GM18858 (cell line): ENCODE results near the gene C5orf58.

Source experiments
- ATAC-seq: cut with Tn5 transposase; IDR thresholded peaks from one replicate; pipeline ENCODE4 v1.9.1; 2021; ENCODE audit not compliant: unreplicated experiment

C5orf58 gene

DNA sequence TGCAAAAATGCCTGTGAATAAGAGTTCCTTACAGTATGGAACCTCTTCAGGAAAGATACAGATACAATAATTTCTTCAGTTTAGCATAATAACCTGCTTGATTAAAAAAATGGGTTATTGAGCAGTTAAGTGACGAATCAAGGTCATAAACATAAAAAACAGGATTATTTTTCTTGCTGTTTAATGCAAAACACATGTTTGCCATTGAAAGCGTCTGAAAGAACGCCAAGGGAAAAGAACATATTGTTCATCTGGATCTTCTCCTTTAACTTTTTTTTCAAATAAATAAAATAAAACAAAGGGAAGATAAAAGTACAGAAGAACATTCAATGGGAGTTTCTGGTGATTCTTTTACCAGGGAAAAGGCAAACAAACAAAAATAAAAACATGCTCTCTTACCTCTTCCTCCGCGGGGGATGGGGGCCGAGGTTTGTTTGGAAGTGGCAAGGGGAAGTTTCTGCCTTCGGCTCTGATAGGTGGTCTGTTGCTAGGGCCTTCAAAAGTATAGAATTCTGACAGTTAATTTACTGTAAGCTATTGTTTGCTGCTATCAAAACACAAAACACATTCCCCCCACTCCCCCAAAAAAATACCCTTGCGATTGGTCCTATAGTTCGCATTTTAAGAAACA lies 20.1 kb downstream of the C5orf58 start:
- no peak for ATAC-seq

- ATAC-seq: peak; percentile 94
Observed at GRCh38 chr5:170254056-170254455, 21.3 kb downstream of the C5orf58 start.

DNA sequence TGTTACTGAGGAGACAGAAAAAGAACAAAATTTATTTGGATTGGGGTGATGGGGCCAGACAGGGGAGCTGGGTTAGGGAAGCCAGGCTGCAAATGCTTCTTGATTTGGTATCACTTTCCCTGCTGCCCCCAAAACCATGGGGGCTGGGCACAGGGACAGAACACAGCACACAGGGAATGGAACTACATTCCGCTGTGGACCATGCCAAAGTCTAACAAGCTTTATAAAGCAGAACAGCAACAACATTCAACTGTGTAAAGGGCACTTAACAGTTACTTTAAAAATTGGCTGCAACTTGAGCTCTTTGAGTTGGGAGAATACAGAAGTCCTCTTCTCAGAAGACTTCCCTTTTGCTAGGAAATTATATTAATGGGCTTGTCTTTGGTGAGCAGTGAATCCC lies 23.8 kb downstream of the C5orf58 start:
- ATAC-seq: no peak

GRCh38 chr5:170257370-170257769 lies 24.6 kb downstream of the C5orf58 start:
- no peak for ATAC-seq

DNA sequence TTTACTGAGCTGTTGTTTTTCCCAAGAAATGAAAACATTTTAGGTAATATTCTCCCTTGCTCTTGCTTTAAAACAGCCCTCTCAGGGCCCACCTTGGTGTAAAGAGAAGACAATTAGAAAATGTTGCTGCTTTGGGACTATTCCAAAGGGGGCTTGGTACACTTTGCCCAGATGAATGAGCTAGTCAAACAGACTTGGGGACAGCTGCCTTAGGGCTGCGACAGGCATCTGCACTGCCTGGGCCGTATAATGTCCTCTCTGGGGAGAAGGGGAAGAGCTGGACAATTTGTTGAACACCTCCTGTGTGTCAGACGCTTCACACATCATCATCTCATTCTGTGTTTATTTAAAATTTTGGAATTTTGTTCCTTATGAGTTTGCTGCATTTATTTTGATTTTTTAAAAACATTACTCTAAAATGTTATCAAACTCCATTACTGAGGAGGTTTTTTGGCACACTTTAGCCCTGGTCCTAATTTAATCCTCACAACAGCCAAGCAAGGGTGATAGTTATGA lies 28.8 kb downstream of the C5orf58 start:
- ATAC-seq: no peak

DNA sequence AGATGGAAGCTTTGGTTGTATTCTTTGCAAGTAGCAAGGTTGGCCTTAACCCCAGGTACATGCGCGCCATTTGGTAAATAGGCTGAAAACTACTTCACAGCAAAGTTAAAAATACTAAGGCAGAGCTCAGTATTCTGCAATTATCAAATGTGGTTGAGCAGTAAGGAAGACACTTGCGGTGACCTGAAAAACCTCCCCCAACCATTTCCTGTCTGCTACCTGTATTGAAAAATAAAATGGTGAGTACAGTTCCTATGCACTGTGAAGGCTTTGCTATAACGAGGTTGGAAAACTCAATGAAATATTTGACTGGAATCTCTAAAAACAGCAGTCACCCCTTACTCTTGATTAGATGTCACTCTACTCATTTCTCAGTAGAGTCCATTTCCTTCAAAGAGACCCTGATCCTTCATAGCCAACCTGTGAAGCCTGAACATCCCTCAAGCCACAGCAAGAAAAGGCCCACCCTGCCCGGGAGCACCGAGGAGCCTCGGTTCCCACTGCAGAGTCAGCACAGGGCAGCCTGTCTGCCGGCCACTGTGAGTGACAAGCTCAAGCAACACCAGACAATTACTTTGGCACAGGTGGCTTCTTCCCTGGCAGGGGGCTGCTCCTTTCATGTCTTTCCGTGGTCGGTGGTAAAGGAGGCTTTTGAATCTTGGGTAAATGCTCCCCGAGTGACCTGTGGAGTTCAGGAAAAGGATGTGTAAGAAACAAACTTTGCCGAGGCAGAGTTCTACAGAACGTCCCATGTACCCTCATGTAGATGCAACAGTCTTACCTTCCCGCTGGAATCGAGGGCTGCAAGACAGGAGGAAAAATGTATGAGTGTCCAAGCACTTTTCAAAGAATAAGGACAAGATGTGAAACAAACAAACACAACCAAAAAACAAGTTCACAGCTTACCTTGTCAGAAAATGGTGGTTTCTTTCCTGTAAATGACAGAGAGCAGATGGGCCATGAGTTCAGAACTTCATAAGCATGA lies 29.6 kb downstream of the C5orf58 start:
- no peak for ATAC-seq

GRCh38 chr5:170263906-170264305 lies 31.1 kb downstream of the C5orf58 start:
- no peak for ATAC-seq

GRCh38 chr5:170265522-170265921 lies 32.7 kb downstream of the C5orf58 start:
- no peak for ATAC-seq

- no peak for ATAC-seq
Observed at GRCh38 chr5:170266570-170267381, 34.0 kb downstream of the C5orf58 start.

DNA sequence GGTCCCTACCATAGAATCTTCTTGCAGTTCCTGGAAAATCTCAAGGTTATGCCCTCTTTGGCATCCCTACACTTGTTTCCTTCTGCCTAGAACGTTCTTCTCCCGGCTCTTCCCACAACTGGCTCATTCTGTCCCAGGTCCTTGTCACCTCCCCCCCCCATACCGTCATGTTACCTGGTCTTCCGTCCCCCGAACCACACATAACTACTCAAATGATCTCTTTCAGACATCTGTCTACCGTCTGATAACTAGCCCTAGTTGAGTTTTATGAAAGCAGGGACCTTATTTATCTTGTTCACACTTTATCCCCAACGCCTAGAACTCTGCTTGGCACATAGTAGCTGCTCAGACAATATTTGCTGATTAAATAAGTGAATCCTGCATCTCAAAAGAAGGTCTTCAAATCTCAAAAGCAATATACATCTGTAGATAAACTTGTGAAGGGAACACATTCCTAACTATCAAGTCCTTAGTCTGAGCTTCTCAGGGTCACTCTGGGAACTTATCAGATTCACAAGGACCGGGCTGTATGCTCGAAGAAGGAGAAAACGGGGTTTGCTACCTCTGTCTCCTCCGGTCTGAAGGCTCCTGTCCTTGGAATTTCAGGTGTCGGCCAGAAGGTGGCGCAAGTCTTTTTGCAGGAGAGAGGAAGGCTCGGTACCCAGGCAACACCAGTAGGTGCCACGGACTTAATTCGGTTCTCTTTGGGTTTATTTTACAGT lies 34.8 kb downstream of the C5orf58 start:
- peak; percentile 79 for ATAC-seq

DNA sequence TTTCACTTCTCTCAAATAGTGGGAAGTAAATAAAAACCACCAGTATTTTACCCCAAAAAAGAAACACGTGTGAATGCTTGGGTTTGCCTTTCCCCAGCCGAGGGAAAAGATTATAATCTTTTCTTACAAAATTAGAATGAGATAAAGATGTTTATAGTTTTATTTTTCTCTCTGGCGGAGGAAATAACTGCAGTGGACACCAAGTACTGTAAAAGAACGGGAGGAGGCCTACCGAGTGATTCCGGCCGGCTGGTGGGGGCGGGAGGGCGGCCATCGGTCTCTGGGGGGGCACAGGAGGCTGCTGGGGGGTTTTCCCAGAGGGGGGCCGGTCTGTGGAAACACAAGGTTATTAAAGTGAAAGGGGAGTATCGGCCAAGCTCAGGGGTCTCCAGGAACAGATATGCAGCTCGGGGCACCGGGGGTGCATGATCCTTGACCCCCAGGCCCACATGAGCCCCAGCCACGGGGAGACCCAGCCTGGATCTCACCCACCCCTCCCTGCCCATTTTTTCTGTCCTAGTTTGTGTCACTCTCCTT lies 35.4 kb downstream of the C5orf58 start:
- no peak for ATAC-seq

DNA sequence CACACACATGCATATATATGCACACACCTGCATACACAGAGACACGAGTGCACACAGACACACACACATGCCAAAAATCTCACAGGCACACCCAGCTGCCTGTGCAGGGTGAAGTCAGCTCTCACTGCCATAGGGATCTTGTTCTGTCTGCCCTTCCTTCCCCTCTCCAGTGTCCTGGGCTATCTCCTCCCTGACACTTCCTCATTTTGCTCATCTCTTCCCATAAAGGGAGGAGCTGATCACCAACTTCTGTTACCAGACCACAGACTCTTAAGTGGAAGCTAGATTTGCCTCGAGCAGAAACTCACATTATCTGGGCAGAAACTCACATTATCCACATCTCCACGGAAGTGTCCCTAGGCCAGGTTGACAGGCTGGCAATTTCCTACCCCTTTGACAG lies 36.1 kb downstream of the C5orf58 start:
- ATAC-seq: no peak

DNA sequence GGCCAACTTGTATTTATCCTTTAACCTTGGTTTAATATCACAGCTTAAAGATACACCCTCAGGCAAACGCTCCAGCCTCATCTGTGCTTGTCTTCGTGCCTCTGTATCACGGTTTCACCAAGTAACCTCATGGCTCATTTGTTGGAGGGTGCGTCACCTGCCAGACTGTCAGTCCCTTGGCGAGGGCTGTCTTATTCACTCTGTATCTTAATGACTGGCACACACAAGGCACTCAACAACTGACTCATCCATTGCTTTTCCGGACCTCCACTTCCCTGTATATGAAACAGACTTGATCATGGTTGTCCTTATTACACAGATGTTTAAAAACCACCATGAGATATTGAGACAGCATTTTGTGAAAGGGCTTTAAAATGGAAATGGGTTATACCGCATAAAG lies 36.8 kb downstream of the C5orf58 start:
- no peak for ATAC-seq

GRCh38 chr5:170270293-170271069 lies 37.7 kb downstream of the C5orf58 start:
- no peak for ATAC-seq

DNA sequence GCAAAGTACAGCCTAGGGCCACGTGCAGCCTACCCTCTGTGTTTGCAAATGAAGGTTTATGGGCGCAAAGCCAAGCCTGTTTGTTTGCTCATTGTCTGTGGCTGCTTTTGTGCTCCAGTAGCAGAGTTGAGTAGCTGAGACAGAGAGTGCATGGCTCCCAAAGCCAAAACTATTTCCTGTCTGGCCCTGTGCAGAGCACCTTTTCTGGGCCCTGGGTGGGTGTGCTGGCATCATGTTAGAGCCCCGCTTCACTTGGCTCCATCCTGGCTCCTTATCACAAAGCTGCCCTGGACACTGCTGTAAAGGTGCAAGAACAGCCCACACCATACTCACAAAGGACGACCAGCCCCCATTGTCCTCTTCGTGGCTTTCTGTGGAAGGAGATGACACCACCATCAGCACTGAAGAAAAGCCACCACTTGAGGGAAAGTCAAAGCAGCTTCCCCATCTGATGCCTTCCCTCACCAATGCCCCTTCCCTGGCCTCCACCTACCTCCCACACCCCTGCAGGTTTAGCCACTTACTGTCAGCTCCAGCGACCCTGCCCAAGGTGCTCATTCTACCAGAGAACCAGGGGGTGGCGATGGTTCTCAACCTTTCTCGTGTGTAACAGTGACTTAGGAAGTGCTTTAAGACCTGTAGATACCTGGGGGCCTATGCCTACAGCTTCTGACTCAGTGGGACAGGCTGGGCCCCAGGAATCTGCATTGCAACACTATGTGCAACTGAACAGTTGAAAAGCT lies 41.4 kb downstream of the C5orf58 start:
- ATAC-seq: no peak

- no peak for ATAC-seq
Observed at GRCh38 chr5:170275376-170275994, 42.7 kb downstream of the C5orf58 start.

GRCh38 chr5:170276140-170276539 lies 43.4 kb downstream of the C5orf58 start:
- no peak for ATAC-seq

GRCh38 chr5:170277867-170278281 lies 45.1 kb downstream of the C5orf58 start:
- ATAC-seq: no peak
